Calu3 (cell line): Measurements from ENCODE around the gene ADSS1. TPM values are rescaled to one million over a fixed set of nuclear protein-coding genes. Genes with fewer than 3 reads are reported as not detected.

Experiments
- BruUV-seq: library from RNA; stranded (reverse); fragments of 400-500 nt; replicated peaks from 2 replicates; lab custom pipeline; 2021; lab: Mats Ljungman, UMichigan
- CTCF ChIA-PET: fragments of 300-600 bp; sonication (Branson Sonifier 250); formaldehyde crosslinking; loops from one replicate; lab custom pipeline; 2022; ENCODE audit warnings: antibody characterized with exemption; lab: Charles Lee
- DNase-seq: peaks from one replicate; pipeline ENCODE4 v3.0.0; 2022
- H3K27ac Mint-ChIP-seq: one replicate; pipeline ENCODE4 v1.8.0; 2022; ENCODE audit warnings: mixed read lengths; ENCODE audit not compliant: unreplicated experiment
- H3K27me3 Mint-ChIP-seq: one replicate; pipeline ENCODE4 v1.8.0; 2022; ENCODE audit warnings: mixed read lengths; ENCODE audit not compliant: unreplicated experiment
- H3K36me3 Mint-ChIP-seq: one replicate; pipeline ENCODE4 v1.8.0; 2022; ENCODE audit warnings: mild to moderate bottlenecking, moderate library complexity, mixed read lengths; ENCODE audit not compliant: insufficient read depth, unreplicated experiment
- H3K4me1 Mint-ChIP-seq: one replicate; pipeline ENCODE4 v1.8.0; 2022; ENCODE audit warnings: mild to moderate bottlenecking, low read depth, mixed read lengths; ENCODE audit not compliant: unreplicated experiment
- H3K4me3 Mint-ChIP-seq: one replicate; pipeline ENCODE4 v1.8.0; 2022; ENCODE audit warnings: mild to moderate bottlenecking, low read depth, moderate library complexity, mixed read lengths; ENCODE audit not compliant: unreplicated experiment
- H3K9me3 Mint-ChIP-seq: one replicate; pipeline ENCODE4 v1.8.0; 2022; ENCODE audit warnings: low read depth, mixed read lengths; ENCODE audit not compliant: unreplicated experiment
- CTCF ChIP-seq: fragments of 200-600 bp; IDR thresholded peaks from one replicate; pipeline ENCODE4 v1.8.0; 2022; ENCODE audit warnings: antibody characterized with exemption; ENCODE audit not compliant: unreplicated experiment
- intact Hi-C: fragments of 100-400 bp; cut with micrococcal nuclease; formaldehyde crosslinking; loops from one replicate; pipeline ENCODE4 v1.10.0; 2022; ENCODE audit not compliant: unreplicated experiment
- total RNA-seq: library from RNA; stranded (reverse); gene quantifications from 2 replicates; pipeline ENCODE4 v1.2.3, GENCODE V29; 2022

The ADSS1 gene
- total RNA-seq, 1 experiment from 2014 or later = 8.6 TPM

DNA sequence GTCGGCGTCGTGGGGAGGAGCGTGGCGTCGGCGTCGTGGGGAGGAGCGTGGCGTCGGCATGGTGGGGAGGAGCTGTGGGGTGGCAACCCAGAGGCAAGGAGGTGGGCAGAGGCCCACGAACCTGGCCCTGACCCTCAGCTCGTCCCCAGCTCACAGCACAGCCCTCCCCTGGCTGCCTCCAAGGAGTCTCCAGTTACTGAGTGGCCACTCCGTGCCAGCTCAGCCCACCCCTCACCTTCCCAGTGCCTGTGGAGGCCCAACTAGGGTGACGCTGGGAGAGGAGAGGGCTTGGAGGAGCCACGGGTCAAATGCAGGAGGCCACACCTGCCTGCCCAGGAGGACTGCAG, 5.8 kb downstream of the ADSS1 start:
- peaks cover 12% of the 10 kb centered on the region for H3K4me1 Mint-ChIP-seq
- intact Hi-C loops = no loop called here
- DNase-seq = no peak
- CTCF ChIA-PET = interaction anchor here (0.5 kb wide), 1 partner anchor 695 kb away, joined by 4 read pairs; no protein-coding TSS in a partner anchor
- peaks cover 37% of the 10 kb centered on the region for H3K36me3 Mint-ChIP-seq
- TF ChIP-seq CTCF = no peak
- no peaks in the 10 kb centered on the region for H3K9me3 Mint-ChIP-seq
- BruUV-seq = no TSS peak
- no peak overlapping the region for H3K4me3 Mint-ChIP-seq
- no peak overlapping the region for H3K27ac Mint-ChIP-seq
- H3K27me3 Mint-ChIP-seq = peaks cover 33% of the 10 kb centered on the region

DNA sequence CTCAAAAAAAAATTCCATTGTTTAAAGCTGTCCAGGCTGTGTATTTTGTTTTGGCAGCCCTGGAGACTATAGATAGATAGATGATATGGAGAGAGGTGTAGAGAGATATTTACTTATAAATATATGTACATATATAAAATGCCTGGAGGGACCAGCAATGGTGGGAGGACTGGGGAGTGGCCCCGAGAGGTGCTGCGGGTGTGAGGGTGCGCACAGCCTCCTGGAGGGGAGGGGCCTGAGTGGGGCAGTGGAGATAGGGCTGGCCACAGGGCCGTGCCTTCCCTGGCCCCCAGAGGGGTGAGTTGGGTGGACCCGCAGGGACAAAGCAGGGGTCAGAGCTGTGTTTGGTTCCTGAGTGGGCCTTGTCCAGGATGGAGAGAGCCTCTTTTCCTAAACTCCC, 6.5 kb downstream of the ADSS1 start:
- CTCF ChIA-PET = interaction anchor here (0.6 kb wide), 1 partner anchor 659 kb away, joined by 6 read pairs; no protein-coding TSS in a partner anchor
- no TSS peak for BruUV-seq
- Mint-ChIP-seq H3K27me3 (peaks cover 33% of the 10 kb centered on the region), H3K27ac (no peak overlapping the region), H3K36me3 (peaks cover 30% of the 10 kb centered on the region), H3K9me3 (no peaks in the 10 kb centered on the region), H3K4me1 (peaks cover 12% of the 10 kb centered on the region), H3K4me3 (no peak overlapping the region)
- no peak for DNase-seq
- no peak for TF ChIP-seq CTCF
- intact Hi-C loops = no loop called here

GRCh38 chr14:104731320-104732294, 7.6 kb downstream of the ADSS1 start:
- peak; percentile 55 for DNase-seq
- peak; percentile 39 for TF ChIP-seq CTCF
- BruUV-seq = no TSS peak

DNA sequence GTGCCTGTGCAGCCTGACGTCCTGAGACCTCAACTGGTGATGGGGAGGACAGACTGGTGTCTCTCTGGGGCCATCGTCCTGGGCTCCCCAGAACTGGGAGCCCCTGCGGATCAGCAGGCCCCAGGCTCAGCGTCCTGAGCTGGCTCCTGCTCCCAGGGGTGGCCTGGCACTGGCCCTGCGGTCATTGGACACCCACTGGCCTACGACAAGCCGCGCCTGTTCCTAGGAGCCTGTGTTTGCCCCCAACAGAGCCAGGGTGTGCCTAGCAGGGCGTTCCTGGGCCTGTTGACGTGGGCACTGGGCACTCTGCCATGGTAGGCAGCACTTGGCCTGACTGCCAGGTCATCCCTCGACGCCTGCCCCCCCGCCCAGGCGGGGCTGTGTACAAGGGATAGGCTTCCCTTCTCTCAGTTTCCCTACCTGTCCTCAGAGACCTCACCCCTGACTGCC, 8.4 kb downstream of the ADSS1 start:
- DNase-seq = peak; percentile 86
- H3K4me3 Mint-ChIP-seq = no peak overlapping the region
- peaks cover 18% of the 10 kb centered on the region for H3K36me3 Mint-ChIP-seq
- H3K4me1 Mint-ChIP-seq = peaks cover 5% of the 10 kb centered on the region
- no peak for TF ChIP-seq CTCF
- H3K27me3 Mint-ChIP-seq = peaks cover 23% of the 10 kb centered on the region
- intact Hi-C loops = no loop called here
- CTCF ChIA-PET = interaction anchor here (1.9 kb wide), 1 partner anchor 20 kb away, joined by 7 read pairs; the partner anchor contains the start of gene SIVA1
- no TSS peak for BruUV-seq
- H3K9me3 Mint-ChIP-seq = no peaks in the 10 kb centered on the region
- peak overlapping the region; percentile 44 for H3K27ac Mint-ChIP-seq

More at GRCh38 chr14:104731320-104732294, 7.6 kb downstream of the ADSS1 start:
- no peak overlapping the region for H3K4me3 Mint-ChIP-seq
- intact Hi-C loops = no loop called here
- peaks cover 31% of the 10 kb centered on the region for H3K27me3 Mint-ChIP-seq
- H3K4me1 Mint-ChIP-seq = peaks cover 12% of the 10 kb centered on the region
- no peak overlapping the region for H3K27ac Mint-ChIP-seq
- H3K9me3 Mint-ChIP-seq = no peaks in the 10 kb centered on the region
- CTCF ChIA-PET = interaction anchor here (1.9 kb wide), 1 partner anchor 21 kb away, joined by 7 read pairs; the partner anchor contains the start of gene SIVA1
- H3K36me3 Mint-ChIP-seq = peaks cover 22% of the 10 kb centered on the region
